HL-60/S4 treated with phorbol 12-myristate 13-acetate at 8.2 ng/mL for 4 days and 3 days (cell line): ENCODE data around the gene GAB2.

Source experiments
- in situ Hi-C: fragments of 300-500 bp; cut with MboI; formaldehyde crosslinking; loops from 2 replicates; pipeline ENCODE4 v1.15.0; 2022; ENCODE audit warnings: low sequenced_read_pairs

The GAB2 gene

GRCh38 chr11:78403781-78404180 is 13.8 kb downstream of the GAB2 start:
- in situ Hi-C loops, result no loop called here

GRCh38 chr11:78402847-78403246 is 14.8 kb downstream of the GAB2 start:
- in situ Hi-C loops, result no loop called here

- in situ Hi-C loops, result no loop called here
Observed at GRCh38 chr11:78400702-78401101, 16.9 kb downstream of the GAB2 start.

GRCh38 chr11:78400116-78400515 is 17.5 kb downstream of the GAB2 start:
- in situ Hi-C loops, result no loop called here

- in situ Hi-C loops, result no loop called here
Observed at GRCh38 chr11:78399136-78399535, 18.5 kb downstream of the GAB2 start.

- in situ Hi-C loops, result no loop called here
Observed at GRCh38 chr11:78398715-78399114, 18.9 kb downstream of the GAB2 start.

- in situ Hi-C loops, result no loop called here
Observed at GRCh38 chr11:78397398-78397797, 20.2 kb downstream of the GAB2 start.

- in situ Hi-C loops, result no loop called here
Observed at GRCh38 chr11:78395597-78395996, 22.0 kb downstream of the GAB2 start.

GRCh38 chr11:78392854-78393253 is 24.8 kb downstream of the GAB2 start:
- in situ Hi-C loops, result no loop called here

GRCh38 chr11:78391424-78391823 is 26.2 kb downstream of the GAB2 start:
- in situ Hi-C loops, result no loop called here

GRCh38 chr11:78390809-78391208 is 26.8 kb downstream of the GAB2 start:
- in situ Hi-C loops, result no loop called here

GRCh38 chr11:78386215-78386941 is 31.2 kb downstream of the GAB2 start:
- in situ Hi-C loops, result no loop called here

- in situ Hi-C loops, result no loop called here
Observed at GRCh38 chr11:78385205-78385604, 32.4 kb downstream of the GAB2 start.

GRCh38 chr11:78384231-78384630 is 33.4 kb downstream of the GAB2 start:
- in situ Hi-C loops, result no loop called here

- in situ Hi-C loops, result no loop called here
Observed at GRCh38 chr11:78381865-78382264, 35.8 kb downstream of the GAB2 start.

- in situ Hi-C loops, result no loop called here
Observed at GRCh38 chr11:78380615-78381051, 37.0 kb downstream of the GAB2 start.

- in situ Hi-C loops, result no loop called here
Observed at GRCh38 chr11:78379039-78379670, 38.5 kb downstream of the GAB2 start.

- in situ Hi-C loops, result no loop called here
Observed at GRCh38 chr11:78377625-78378418, 39.8 kb downstream of the GAB2 start.

- in situ Hi-C loops, result no loop called here
Observed at GRCh38 chr11:78376858-78377257, 40.8 kb downstream of the GAB2 start.

- in situ Hi-C loops, result no loop called here
Observed at GRCh38 chr11:78374917-78375316, 42.7 kb downstream of the GAB2 start.

- in situ Hi-C loops, result no loop called here
Observed at GRCh38 chr11:78373689-78374088, 43.9 kb downstream of the GAB2 start.
